H1 (cell line): ENCODE measurements around the gene GLRX5. TPM values are rescaled to one million over a fixed set of nuclear protein-coding genes. Genes with fewer than 3 reads are reported as not detected.

Experiments
- CTCF ChIA-PET: fragments of 300-600 bp; sonication (Branson Sonifier 250); formaldehyde crosslinking; loops from one replicate; lab custom pipeline; 2021; ENCODE audit not compliant: partially characterized antibody; lab: Charles Lee
- POLR2A ChIA-PET: fragments of 300-600 bp; sonication (Branson Sonifier 250); formaldehyde crosslinking; loops from one replicate; lab custom pipeline; 2021; ENCODE audit warnings: inconsistent platforms; ENCODE audit not compliant: partially characterized antibody; lab: Charles Lee
- DNase-seq, 2 experiments: peaks; one replicate each; pipeline versions ENCODE4 v3.0.0 to v3.0.0-alpha.2; 2010 to 2022; ENCODE audit warnings: low spot score in 2 of 2, low read depth in 1 of 2, mixed read lengths in 1 of 2
- FAIRE-seq: peaks from 2 replicates; lab custom pipeline; 2011; peaks lifted over from hg19 to GRCh38; lab: Jason Lieb, UNC
- H2AFZ ChIP-seq: 2 replicates; pipeline ENCODE4 v1.8.1; 2012; ENCODE audit warnings: low read length, inconsistent platforms
- H2AK5ac ChIP-seq: 2 replicates; pipeline ENCODE4 v1.6.1; 2013; ENCODE audit warnings: low read depth, low read length
- H2BK120ac ChIP-seq: replicated peaks from 2 replicates; pipeline ENCODE3; 2013; ENCODE audit warnings: low read depth, low read length, inconsistent platforms
- H2BK12ac ChIP-seq: 2 replicates; pipeline ENCODE4 v1.6.1; 2013; ENCODE audit warnings: low read depth, low read length
- H2BK15ac ChIP-seq: 2 replicates; pipeline ENCODE4 v1.6.1; 2013; ENCODE audit warnings: low read length
- H2BK20ac ChIP-seq: 2 replicates; pipeline ENCODE4 v1.6.1; 2013; ENCODE audit warnings: low read length
- H2BK5ac ChIP-seq: 2 replicates; pipeline ENCODE4 v1.6.1; 2013; ENCODE audit warnings: low read depth, low read length
- H3K14ac ChIP-seq: 2 replicates; pipeline ENCODE4 v1.6.1; 2013; ENCODE audit warnings: inconsistent platforms; ENCODE audit not compliant: insufficient read length
- H3K18ac ChIP-seq: 2 replicates; pipeline ENCODE4 v1.6.1; 2013; ENCODE audit warnings: low read length; ENCODE audit errors: extremely low read depth
- H3K23ac ChIP-seq: 2 replicates; pipeline ENCODE4 v1.6.1; 2013; ENCODE audit warnings: inconsistent platforms; ENCODE audit not compliant: insufficient read length
- H3K23me2 ChIP-seq: 2 replicates; pipeline ENCODE4 v1.6.1; 2013; ENCODE audit warnings: low read depth, low read length
- H3K27ac ChIP-seq: 2 replicates; pipeline ENCODE4 v1.6.1; 2011; ENCODE audit warnings: low read depth, low read length, inconsistent platforms
- H3K27me3 ChIP-seq, 4 experiments: replicated peaks in 1 of 4; 1 replicate in 1 of 4; 2 replicates in 3 of 4; pipeline versions ENCODE4 v1.6.1 to v1.8.1; 2011 to 2013; ENCODE audit warnings: low read length in 3 of 4, mild to moderate bottlenecking in 3 of 4, inconsistent platforms in 2 of 4, mixed read lengths in 2 of 4, moderate library complexity in 1 of 4; ENCODE audit not compliant: control insufficient read depth in 3 of 4, insufficient read depth in 3 of 4; ENCODE audit errors: extremely low read depth in 1 of 4
- H3K36me3 ChIP-seq, 4 experiments: 2 replicates each; pipeline versions ENCODE4 v1.6.1 to v1.8.1; 2011 to 2013; ENCODE audit warnings: mild to moderate bottlenecking in 4 of 4, low read length in 3 of 4, moderate library complexity in 2 of 4, control low read depth in 1 of 4, inconsistent platforms in 1 of 4; ENCODE audit not compliant: insufficient read depth in 4 of 4, control insufficient read depth in 2 of 4
- H3K4ac ChIP-seq: replicated peaks from 2 replicates; pipeline ENCODE3; 2013; ENCODE audit warnings: low read length, low read depth, mixed read lengths, inconsistent platforms; ENCODE audit not compliant: insufficient read length
- H3K4me1 ChIP-seq, 4 experiments: replicated peaks in 1 of 4; 1 replicate in 1 of 4; 2 replicates in 3 of 4; pipeline versions ENCODE4 v1.6.1 to v1.8.1; 2011 to 2013; ENCODE audit warnings: low read length in 3 of 4, inconsistent platforms in 2 of 4, mixed read lengths in 1 of 4; ENCODE audit not compliant: insufficient read depth in 4 of 4, control insufficient read depth in 3 of 4
- H3K4me2 ChIP-seq, 2 experiments: 2 replicates each; pipeline versions ENCODE4 v1.6.1 to v1.8.1; 2011 to 2013; ENCODE audit warnings: low read depth in 2 of 2, low read length in 2 of 2, control low read depth in 1 of 2, inconsistent platforms in 1 of 2, mild to moderate bottlenecking in 1 of 2; ENCODE audit not compliant: insufficient read depth in 1 of 2
- H3K4me3 ChIP-seq, 4 experiments: fragments of 200-600, 300-600 bp in 1 of 4; sonication (generic), shearing (Covaris generic), sonication (Bioruptor Twin) in 1 of 4; 2 replicates each; pipeline versions ENCODE4 v1.5.1 to v1.8.1; 2011 to 2016; ENCODE audit warnings: low read length in 4 of 4, low read depth in 3 of 4, control low read depth in 2 of 4, inconsistent platforms in 2 of 4, mild to moderate bottlenecking in 2 of 4, mixed read lengths in 1 of 4, moderate library complexity in 1 of 4; ENCODE audit not compliant: insufficient read depth in 2 of 4; ENCODE audit errors: extremely low read depth in 1 of 4
- H3K56ac ChIP-seq: replicated peaks from 2 replicates; pipeline ENCODE3; 2013; ENCODE audit warnings: low read depth, mild to moderate bottlenecking, mixed read lengths, low read length, inconsistent platforms; ENCODE audit not compliant: insufficient read length
- H3K79me1 ChIP-seq: 2 replicates; pipeline ENCODE4 v1.6.1; 2013; ENCODE audit warnings: low read depth, low read length, control low read depth
- H3K79me2 ChIP-seq, 2 experiments: 2 replicates each; pipeline versions ENCODE4 v1.6.1 to v1.8.1; 2012 to 2013; ENCODE audit warnings: low read length in 2 of 2, mild to moderate bottlenecking in 2 of 2, inconsistent platforms in 1 of 2; ENCODE audit not compliant: insufficient read depth in 2 of 2, control insufficient read depth in 1 of 2
- H3K9ac ChIP-seq, 4 experiments: replicated peaks in 1 of 4; 1 replicate in 1 of 4; 2 replicates in 3 of 4; pipeline versions ENCODE4 v1.6.1 to v1.8.1; 2011 to 2013; ENCODE audit warnings: low read depth in 3 of 4, low read length in 3 of 4, control low read depth in 2 of 4, mild to moderate bottlenecking in 2 of 4, moderate library complexity in 2 of 4, inconsistent platforms in 1 of 4; ENCODE audit errors: extremely low read depth in 1 of 4
- H3K9me3 ChIP-seq, 2 experiments: 2 replicates each; pipeline versions ENCODE4 v1.6.1 to v1.8.1; 2012 to 2013; ENCODE audit warnings: mild to moderate bottlenecking in 2 of 2, moderate library complexity in 2 of 2, control low read depth in 1 of 2, inconsistent platforms in 1 of 2, low read depth in 1 of 2, low read length in 1 of 2, mixed read lengths in 1 of 2; ENCODE audit not compliant: insufficient read depth in 2 of 2
- H4K20me1 ChIP-seq, 2 experiments: replicated peaks in 1 of 2; 2 replicates each; pipeline versions ENCODE3 to v1.8.1; 2011 to 2013; ENCODE audit warnings: inconsistent platforms in 2 of 2, low read length in 2 of 2, mild to moderate bottlenecking in 1 of 2; ENCODE audit not compliant: insufficient read depth in 2 of 2, control insufficient read depth in 1 of 2
- H4K5ac ChIP-seq: 2 replicates; pipeline ENCODE4 v1.6.1; 2013; ENCODE audit warnings: low read length, low read depth, mixed read lengths, inconsistent platforms; ENCODE audit not compliant: insufficient read length
- H4K8ac ChIP-seq: 2 replicates; pipeline ENCODE4 v1.8.0; 2013; ENCODE audit warnings: mild to moderate bottlenecking, moderate library complexity, low read length, inconsistent platforms; ENCODE audit not compliant: insufficient read depth; ENCODE audit errors: extremely low read depth
- H4K91ac ChIP-seq: replicated peaks from 2 replicates; pipeline ENCODE3; 2013; ENCODE audit warnings: low read length, mixed read lengths, inconsistent platforms; ENCODE audit not compliant: insufficient read length
- ASH2L ChIP-seq: fragments of 200-600, 300-600 bp; sonication (generic); IDR thresholded peaks from one replicate; pipeline ENCODE4 v1.7.1; 2017; ENCODE audit warnings: low read length
- ATF3 ChIP-seq: IDR thresholded peaks from 2 replicates; pipeline ENCODE4 v1.6.1; 2011; ENCODE audit warnings: low read depth, mild to moderate bottlenecking, low read length; ENCODE audit not compliant: insufficient read depth
- CHD1 ChIP-seq: IDR thresholded peaks from 2 replicates; pipeline ENCODE4 v1.6.1; 2012; ENCODE audit warnings: low read depth, low read length, improper control_type of control experiment
- EP300 ChIP-seq, 2 experiments: IDR thresholded peaks; 1 replicate in 1 of 2; 2 replicates in 1 of 2; pipeline ENCODE4 v1.6.1; 2011 to 2012; ENCODE audit warnings: low read depth in 2 of 2, low read length in 2 of 2, mild to moderate bottlenecking in 2 of 2, borderline replicate concordance in 1 of 2, inconsistent platforms in 1 of 2, moderate library complexity in 1 of 2
- GABPA ChIP-seq: IDR thresholded peaks from 2 replicates; pipeline ENCODE4 v1.6.1; 2011; ENCODE audit warnings: mild to moderate bottlenecking, low read length, moderate library complexity, borderline replicate concordance; ENCODE audit not compliant: insufficient read depth
- HDAC2 ChIP-seq, 2 experiments: fragments of 300-600 bp in 1 of 2; sonication (generic) in 1 of 2; IDR thresholded peaks; 2 replicates each; pipeline ENCODE4 v1.6.1; 2011 to 2012; ENCODE audit warnings: low read depth in 2 of 2, low read length in 2 of 2, mild to moderate bottlenecking in 2 of 2, moderate library complexity in 2 of 2, borderline replicate concordance in 1 of 2, inconsistent platforms in 1 of 2
- RBBP5 ChIP-seq: IDR thresholded peaks from 2 replicates; pipeline ENCODE4 v1.7.1; 2012; ENCODE audit warnings: low read depth, mild to moderate bottlenecking, inconsistent platforms, low read length, moderate library complexity, borderline replicate concordance
- RFX5 ChIP-seq: IDR thresholded peaks from 2 replicates; pipeline ENCODE4 v1.6.1; 2011; ENCODE audit warnings: low read depth, low read length, improper control_type of control experiment, borderline replicate concordance
- SIRT6 ChIP-seq: IDR thresholded peaks from one replicate; pipeline ENCODE4 v1.7.1; 2012; ENCODE audit warnings: low read length, inconsistent platforms
- SIX5 ChIP-seq: IDR thresholded peaks from 2 replicates; pipeline ENCODE4 v1.6.1; 2011; ENCODE audit warnings: mild to moderate bottlenecking, low read depth, low read length
- SRF ChIP-seq: IDR thresholded peaks from 2 replicates; pipeline ENCODE4 v1.6.1; 2011; ENCODE audit warnings: mild to moderate bottlenecking, low read depth, low read length, moderate library complexity
- TCF12 ChIP-seq: IDR thresholded peaks from 2 replicates; pipeline ENCODE4 v1.6.1; 2011; ENCODE audit warnings: low read depth, mild to moderate bottlenecking, low read length
- WGBS, 2 experiments: shearing (Covaris generic) in 1 of 2; methylation state at CpG; one replicate each; pipeline versions ENCODE4 v1.1.6 to v1.1.7; 2013 to 2015; ENCODE audit warnings: low lambda C conversion rate in 2 of 2, mixed read lengths in 2 of 2, inconsistent platforms in 1 of 2, low coverage in 1 of 2, missing lambda C conversion rate in 1 of 2; ENCODE audit not compliant: insufficient replicate concordance in 2 of 2, insufficient coverage in 1 of 2, insufficient read length in 1 of 2; ENCODE audit errors: extremely low coverage in 1 of 2, missing lambda C conversion rate in 1 of 2; 5-methylcytosine and 5-hydroxymethylcytosine counted together
- polyA plus RNA-seq, 7 experiments: library from polyadenylated mRNA; depleted of rRNA in 3 of 7; stranded (reverse) in 5 of 7; unstranded in 2 of 7; fragments of >200 nt in 5 of 7; fragments of 200-250 nt in 2 of 7; gene quantifications; 1 replicate in 5 of 7; 2 replicates in 1 of 7; 4 replicates in 1 of 7; pipeline versions ENCODE4 v1.2.1 to v1.2.3, GENCODE V29; 2011 to 2013; ENCODE audit warnings: missing spikeins in 2 of 7, mixed read lengths in 2 of 7
- total RNA-seq: library from RNA; stranded (reverse); fragmentation: NEBNext Ultra II Directional; extraction: Animal tissue kit (Norgen Biotek cat#: 25700); gene quantifications from 2 replicates; pipeline ENCODE4 v1.2.1, GENCODE V29; 2021

Gene GLRX5
- total and polyA plus RNA-seq, 2 of the 8 experiments (the other 6 are each of a cell fraction or from before 2014, with no cell fraction given): 70.1 to 88.8 TPM

- CTCF ChIA-PET: interaction anchor here (1.0 to 6.4 kb wide), 5 partner anchors 11 to 68 kb away, joined by 3 to 27 read pairs (median 6); no protein-coding TSS in a partner anchor
- 84% methylated on average over 5 of the region's 5 CpGs; no CpG with 5 or more reads in 1 of the 2 experiments for WGBS, 2 experiments
- TF ChIP-seq ATF3 (no peak), SIX5 (no peak), TCF12 (no peak), HDAC2 (IDR thresholded peaks at IDR 0.05; ENCODE audit: borderline replicate concordance in 1 of 2, low read depth in 2 of 2, low read length in 2 of 2) (no peak), CHD1 (no peak), SRF (no peak), EP300 (IDR thresholded peaks at IDR 0.05; ENCODE audit: borderline replicate concordance in 1 of 2, low read depth in 2 of 2, low read length in 2 of 2) (no peak), SIRT6 (no peak), GABPA (no peak), RFX5 (no peak), RBBP5 (no peak), ASH2L (no peak)
Observed at GRCh38 chr14:95510804-95511203, 24.0 kb upstream of the GLRX5 start.

More at GRCh38 chr14:95510804-95511203, 24.0 kb upstream of the GLRX5 start:
- H3K79me1 ChIP-seq: no peaks in the 10 kb centered on the region
- no peak for FAIRE-seq
- peak overlapping the region; percentile 46; the same call in 1 of the 2 replicates for H2BK15ac ChIP-seq
- no peak overlapping the region for H3K27ac ChIP-seq
- H3K4me1 ChIP-seq: peaks cover 0 to 13% (median 7%) of the 10 kb centered on the region in 4 experiments; a peak in 5 of 7 replicates
- H3K4ac ChIP-seq: no peak overlapping the region
- DNase-seq: no peak
- H3K14ac ChIP-seq: no peak overlapping the region
- H2AK5ac ChIP-seq: no peak overlapping the region
- no peak overlapping the region for H2BK120ac ChIP-seq
- H4K20me1 ChIP-seq: peaks cover 0 to 4% of the 10 kb centered on the region in 2 experiments
- H3K18ac ChIP-seq: no peak overlapping the region
- no peak overlapping the region for H3K9ac ChIP-seq
- H3K4me3 ChIP-seq: no peak overlapping the region
- no peak overlapping the region for H3K56ac ChIP-seq
- no peaks in the 10 kb centered on the region for H3K9me3 ChIP-seq
- H2BK20ac ChIP-seq: no peak overlapping the region
- no peak overlapping the region for H3K4me2 ChIP-seq
- H4K5ac ChIP-seq: no peak overlapping the region
- no peaks in the 10 kb centered on the region for H3K36me3 ChIP-seq
- no peak overlapping the region for H4K8ac ChIP-seq
- peaks cover 0 to 15% (median 11%) of the 10 kb centered on the region in 4 experiments; a peak in 6 of 7 replicates for H3K27me3 ChIP-seq
- no peak overlapping the region for H2BK12ac ChIP-seq
- H4K91ac ChIP-seq: no peak overlapping the region
- no peak overlapping the region for H3K23ac ChIP-seq
- no peak overlapping the region for H2AFZ ChIP-seq
- peaks cover under 1% of the 10 kb centered on the region; the same call in 1 of the 2 replicates for H3K23me2 ChIP-seq
- POLR2A ChIA-PET: no interaction called here
- no peaks in the 10 kb centered on the region for H3K79me2 ChIP-seq
- no peak overlapping the region for H2BK5ac ChIP-seq
